Keratinocyte (primary cell): Measurements from ENCODE around the gene APOE. TPM values are rescaled to one million over a fixed set of nuclear protein-coding genes. Genes with fewer than 3 reads are reported as not detected.
"Not testable (repeated sequence)": the region's sequence is repeated elsewhere in the genome, so short reads cannot be mapped to it uniquely, and the experiment has no call there.

ENCODE experiments used
- DNase-seq: peaks from one replicate; pipeline ENCODE4 v3.0.0-alpha.2; 2011; ENCODE audit warnings: low read depth, missing footprints, low spot score
- FAIRE-seq: peaks from 2 replicates; lab custom pipeline; 2011; peaks lifted over from hg19 to GRCh38; lab: Jason Lieb, UNC
- H2AFZ ChIP-seq: 2 replicates; pipeline ENCODE4 v1.6.0; 2012; ENCODE audit warnings: low read length, control low read depth, inconsistent platforms; ENCODE audit not compliant: control insufficient read depth
- H3K27ac ChIP-seq: 2 replicates; pipeline ENCODE4 v1.5.1; 2011; ENCODE audit warnings: low read length; ENCODE audit not compliant: control insufficient read depth, insufficient read depth
- H3K27me3 ChIP-seq: 3 replicates; pipeline ENCODE4 v1.6.0; 2011; ENCODE audit warnings: low read length; ENCODE audit not compliant: control insufficient read depth, insufficient read depth; ENCODE audit errors: extremely low read depth
- H3K36me3 ChIP-seq, 2 experiments: 2 replicates in 1 of 2; 3 replicates in 1 of 2; pipeline ENCODE4 v1.5.1; 2011; ENCODE audit warnings: low read length in 2 of 2, mild to moderate bottlenecking in 1 of 2; ENCODE audit not compliant: control insufficient read depth in 2 of 2, insufficient read depth in 2 of 2; ENCODE audit errors: extremely low read depth in 1 of 2
- H3K4me1 ChIP-seq: 3 replicates; pipeline ENCODE4 v1.5.1; 2011; ENCODE audit warnings: low read length; ENCODE audit not compliant: control insufficient read depth, insufficient read depth; ENCODE audit errors: extremely low read depth
- H3K4me2 ChIP-seq: 3 replicates; pipeline ENCODE4 v1.6.0; 2011; ENCODE audit warnings: low read depth, low read length; ENCODE audit not compliant: control insufficient read depth, insufficient read depth; ENCODE audit errors: extremely low read depth
- H3K4me3 ChIP-seq, 3 experiments: fragments of 200-600 bp in 1 of 3; sonication (generic) in 1 of 3; 2 replicates in 2 of 3; 3 replicates in 1 of 3; pipeline ENCODE4 v1.5.1; 2011 to 2016; ENCODE audit warnings: low read length in 3 of 3, mild to moderate bottlenecking in 3 of 3, control low read depth in 2 of 3, inconsistent platforms in 1 of 3, low read depth in 1 of 3, mixed read lengths in 1 of 3, mixed run types in 1 of 3, moderate library complexity in 1 of 3; ENCODE audit not compliant: control insufficient read depth in 2 of 3, insufficient read depth in 2 of 3; ENCODE audit errors: extremely low read depth in 1 of 3
- H3K79me2 ChIP-seq: 2 replicates; pipeline ENCODE4 v1.6.0; 2012; ENCODE audit warnings: low read length; ENCODE audit not compliant: control insufficient read depth, insufficient read depth
- H3K9ac ChIP-seq: 3 replicates; pipeline ENCODE4 v1.6.0; 2011; ENCODE audit warnings: low read length; ENCODE audit not compliant: control insufficient read depth, insufficient read depth; ENCODE audit errors: extremely low read depth
- H3K9me1 ChIP-seq: 3 replicates; pipeline ENCODE4 v1.6.0; 2011; ENCODE audit warnings: low read length; ENCODE audit not compliant: control insufficient read depth, insufficient read depth; ENCODE audit errors: extremely low read depth
- H3K9me3 ChIP-seq: 2 replicates; pipeline ENCODE4 v1.5.1; 2012; ENCODE audit warnings: low read depth, low read length; ENCODE audit not compliant: control insufficient read depth
- H4K20me1 ChIP-seq: 3 replicates; pipeline ENCODE4 v1.6.0; 2011; ENCODE audit warnings: low read length; ENCODE audit not compliant: control insufficient read depth, insufficient read depth; ENCODE audit errors: extremely low read depth
- CTCF ChIP-seq, 3 experiments: IDR thresholded peaks in 1 of 3; conservative IDR thresholded peaks in 1 of 3; optimal IDR thresholded peaks in 1 of 3; 2 replicates in 2 of 3; 3 replicates in 1 of 3; pipeline versions ENCODE3 to v1.5.1; 2011; ENCODE audit warnings: low read length in 3 of 3, mild to moderate bottlenecking in 3 of 3, moderate library complexity in 2 of 3, control low read depth in 1 of 3, inconsistent platforms in 1 of 3; ENCODE audit not compliant: insufficient read depth in 2 of 3; ENCODE audit errors: extremely low read depth in 1 of 3
- EZH2 ChIP-seq: IDR thresholded peaks from one replicate; pipeline ENCODE4 v1.6.1; 2012; ENCODE audit warnings: inconsistent platforms, mild to moderate bottlenecking, low read length, moderate library complexity
- dilution Hi-C: fragments of 300-500 bp; cut with MboI; formaldehyde crosslinking; loops from one replicate; pipeline ENCODE4 v1.7.0; 2020; ENCODE audit warnings: low sequenced_read_pairs; ENCODE audit not compliant: extremely low pct_ligation_motif_present
- polyA plus RNA-seq, 5 experiments: library from polyadenylated mRNA; depleted of rRNA in 3 of 5; stranded (reverse) in 3 of 5; stranded (forward) in 1 of 5; unstranded in 1 of 5; fragments of >200 nt; gene quantifications; 1 replicate in 1 of 5; 2 replicates in 3 of 5; 3 replicates in 1 of 5; pipeline versions ENCODE4 v1.2.1 to v1.2.3, GENCODE V29; 2011 to 2012; ENCODE audit warnings: missing spikeins in 2 of 5, low read depth in 1 of 5, low replicate concordance in 1 of 5

APOE gene
- polyA plus RNA-seq, 1 donor (not counting 4 experiments of a cell fraction or from before 2014, with no cell fraction given): 30.2 TPM

GRCh38 chr19:44908836-44909261, 3.3 kb downstream of the APOE start:
- H2AFZ ChIP-seq: no peak overlapping the region
- no peak overlapping the region for H3K9ac ChIP-seq
- no peak overlapping the region for H3K4me3 ChIP-seq
- DNase-seq (no peak), FAIRE-seq (no peak)
- H3K27me3 ChIP-seq: peaks cover 9% of the 10 kb centered on the region
- H3K4me1 ChIP-seq: peaks cover 11% of the 10 kb centered on the region
- H3K36me3 ChIP-seq: peaks cover under 1 to 2% of the 10 kb centered on the region in 2 experiments
- H3K9me1 ChIP-seq: no peaks in the 10 kb centered on the region
- no peak for TF ChIP-seq CTCF (optimal IDR thresholded peaks at IDR 0.05 in 1 of 3, IDR thresholded peaks at IDR 0.05 in 1 of 3, conservative IDR thresholded peaks at IDR 0.05 in 1 of 3; ENCODE audit: extremely low read depth in 1 of 3, insufficient read depth in 2 of 3, low read length in 3 of 3)
- TF ChIP-seq EZH2: no peak
- no peak overlapping the region for H3K4me2 ChIP-seq
- dilution Hi-C loops: no loop called here
- peaks cover under 1% of the 10 kb centered on the region for H4K20me1 ChIP-seq
- no peak overlapping the region for H3K27ac ChIP-seq
- H3K9me3 ChIP-seq: no peaks in the 10 kb centered on the region
- H3K79me2 ChIP-seq: no peaks in the 10 kb centered on the region

GRCh38 chr19:44909775-44910174, 4.2 kb downstream of the APOE start:
- no peaks in the 10 kb centered on the region for H3K9me1 ChIP-seq
- no peak for TF ChIP-seq CTCF (optimal IDR thresholded peaks at IDR 0.05 in 1 of 3, IDR thresholded peaks at IDR 0.05 in 1 of 3, conservative IDR thresholded peaks at IDR 0.05 in 1 of 3; ENCODE audit: extremely low read depth in 1 of 3, insufficient read depth in 2 of 3, low read length in 3 of 3)
- TF ChIP-seq EZH2: no peak

GRCh38 chr19:44911896-44912295, 6.3 kb downstream of the APOE start:
- DNase-seq, H3K36me3 ChIP-seq, H3K9me3 ChIP-seq, H3K9ac ChIP-seq, H3K4me1 ChIP-seq, H3K4me2 ChIP-seq, H4K20me1 ChIP-seq, dilution Hi-C loops, H3K79me2 ChIP-seq, FAIRE-seq, H3K9me1 ChIP-seq, H3K4me3 ChIP-seq, H3K27me3 ChIP-seq, H2AFZ ChIP-seq, H3K27ac ChIP-seq: not testable (repeated sequence)

More at GRCh38 chr19:44909775-44910174, 4.2 kb downstream of the APOE start:
- H4K20me1 ChIP-seq: no peaks in the 10 kb centered on the region
- no peaks in the 10 kb centered on the region for H3K79me2 ChIP-seq
- H3K9me3 ChIP-seq: no peaks in the 10 kb centered on the region
- H3K27me3 ChIP-seq: peaks cover 9% of the 10 kb centered on the region
- no peak overlapping the region for H3K4me2 ChIP-seq
- H3K4me3 ChIP-seq: no peak overlapping the region
- peaks cover 11% of the 10 kb centered on the region for H3K4me1 ChIP-seq
- no peak for DNase-seq
- FAIRE-seq: no peak
- no peak overlapping the region for H3K9ac ChIP-seq
- H3K27ac ChIP-seq: no peak overlapping the region
- dilution Hi-C loops: no loop called here
- H3K36me3 ChIP-seq: no peaks in the 10 kb centered on the region
- no peak overlapping the region for H2AFZ ChIP-seq
